Measurements from ENCODE around the gene ACAP1.

The ACAP1 gene

GRCh38 chr17:7295230-7296180 lies 40.8 kb upstream of the ACAP1 start:
- Histone ChIP-seq H3K9me3 (ENCODE audit: control insufficient read depth, low read length) (no peaks in the 10 kb centered on the region), H3K36me3 (ENCODE audit: control insufficient read depth, insufficient read depth, low read length) (no peaks in the 10 kb centered on the region), H3K4me3 (ENCODE audit: low read length) (no peak overlapping the region), H3K4me1 (ENCODE audit: control insufficient read depth, insufficient read depth, low read length) (peaks cover 19% of the 10 kb centered on the region), H3K9ac (ENCODE audit: low read length) (no peak overlapping the region), H3K27me3 (ENCODE audit: control insufficient read depth, insufficient read depth, low read length) (peaks cover 21% of the 10 kb centered on the region)

- no peaks in the 10 kb centered on the region for H3K9me3 ChIP-seq (ENCODE audit: control insufficient read depth, low read length)
- H3K36me3 ChIP-seq (ENCODE audit: control insufficient read depth, insufficient read depth, low read length) = no peaks in the 10 kb centered on the region
- peaks cover 19% of the 10 kb centered on the region for H3K4me1 ChIP-seq (ENCODE audit: control insufficient read depth, insufficient read depth, low read length)
- H3K4me3 ChIP-seq (ENCODE audit: low read length) = no peak overlapping the region
- H3K27me3 ChIP-seq (ENCODE audit: control insufficient read depth, insufficient read depth, low read length) = peaks cover 21% of the 10 kb centered on the region
- peak overlapping the region; percentile 14 for H3K9ac ChIP-seq (ENCODE audit: low read length)
Measured at GRCh38 chr17:7296189-7296861, 40.0 kb upstream of the ACAP1 start.

- H3K4me3 ChIP-seq (ENCODE audit: low read length) = no peak overlapping the region
- no peaks in the 10 kb centered on the region for H3K9me3 ChIP-seq (ENCODE audit: control insufficient read depth, low read length)
- peaks cover 2% of the 10 kb centered on the region for H3K27me3 ChIP-seq (ENCODE audit: control insufficient read depth, insufficient read depth, low read length)
- no peak overlapping the region for H3K9ac ChIP-seq (ENCODE audit: low read length)
- peaks cover 4% of the 10 kb centered on the region for H3K4me1 ChIP-seq (ENCODE audit: control insufficient read depth, insufficient read depth, low read length)
- no peaks in the 10 kb centered on the region for H3K36me3 ChIP-seq (ENCODE audit: control insufficient read depth, insufficient read depth, low read length)
Measured at GRCh38 chr17:7304179-7304578, 32.1 kb upstream of the ACAP1 start.

GRCh38 chr17:7306911-7307685 lies 29.2 kb upstream of the ACAP1 start, which contains the start of gene EIF5A:
EIF5A (plus strand) TSS chr17:7307628; CDS start chr17:7309636, 2,008 bp downstream.
- Histone ChIP-seq H3K4me3 (ENCODE audit: low read length) (peak within 1 kb of the TSS; percentile 91), H3K9ac (ENCODE audit: low read length) (peak within 1 kb of the TSS; percentile 86)

GRCh38 chr17:7307686-7308624 lies 28.4 kb upstream of the ACAP1 start:
- H3K4me1 ChIP-seq (ENCODE audit: control insufficient read depth, insufficient read depth, low read length) = peaks cover 20% of the 10 kb centered on the region
- H3K9me3 ChIP-seq (ENCODE audit: control insufficient read depth, low read length) = no peaks in the 10 kb centered on the region
- peak overlapping the region; percentile 86 for H3K9ac ChIP-seq (ENCODE audit: low read length)
- H3K27me3 ChIP-seq (ENCODE audit: control insufficient read depth, insufficient read depth, low read length) = no peaks in the 10 kb centered on the region
- peaks cover 13% of the 10 kb centered on the region for H3K36me3 ChIP-seq (ENCODE audit: control insufficient read depth, insufficient read depth, low read length)
- H3K4me3 ChIP-seq (ENCODE audit: low read length) = peak overlapping the region; percentile 91

More at GRCh38 chr17:7306911-7307685, 29.2 kb upstream of the ACAP1 start, which contains the start of gene EIF5A:
- no peaks in the 10 kb centered on the region for H3K9me3 ChIP-seq (ENCODE audit: control insufficient read depth, low read length)
- H3K27me3 ChIP-seq (ENCODE audit: control insufficient read depth, insufficient read depth, low read length) = no peaks in the 10 kb centered on the region
- peaks cover 16% of the 10 kb centered on the region for H3K4me1 ChIP-seq (ENCODE audit: control insufficient read depth, insufficient read depth, low read length)
- peaks cover 11% of the 10 kb centered on the region for H3K36me3 ChIP-seq (ENCODE audit: control insufficient read depth, insufficient read depth, low read length)

- Histone ChIP-seq H3K4me1 (ENCODE audit: control insufficient read depth, insufficient read depth, low read length) (peaks cover 29% of the 10 kb centered on the region), H3K27me3 (ENCODE audit: control insufficient read depth, insufficient read depth, low read length) (no peaks in the 10 kb centered on the region), H3K9me3 (ENCODE audit: control insufficient read depth, low read length) (no peaks in the 10 kb centered on the region), H3K36me3 (ENCODE audit: control insufficient read depth, insufficient read depth, low read length) (peaks cover 21% of the 10 kb centered on the region), H3K9ac (ENCODE audit: low read length) (peak overlapping the region; percentile 86), H3K4me3 (ENCODE audit: low read length) (peak overlapping the region; percentile 91)
Measured at GRCh38 chr17:7308625-7309433, 27.5 kb upstream of the ACAP1 start.

GRCh38 chr17:7309628-7310027 lies 26.7 kb upstream of the ACAP1 start:
- peak overlapping the region; percentile 91 for H3K4me3 ChIP-seq (ENCODE audit: low read length)
- H3K9ac ChIP-seq (ENCODE audit: low read length) = no peak overlapping the region
- H3K9me3 ChIP-seq (ENCODE audit: control insufficient read depth, low read length) = no peaks in the 10 kb centered on the region
- H3K36me3 ChIP-seq (ENCODE audit: control insufficient read depth, insufficient read depth, low read length) = peaks cover 21% of the 10 kb centered on the region
- peaks cover 37% of the 10 kb centered on the region for H3K4me1 ChIP-seq (ENCODE audit: control insufficient read depth, insufficient read depth, low read length)
- H3K27me3 ChIP-seq (ENCODE audit: control insufficient read depth, insufficient read depth, low read length) = no peaks in the 10 kb centered on the region

GRCh38 chr17:7311110-7311705 lies 25.1 kb upstream of the ACAP1 start:
- peaks cover 21% of the 10 kb centered on the region for H3K36me3 ChIP-seq (ENCODE audit: control insufficient read depth, insufficient read depth, low read length)
- no peaks in the 10 kb centered on the region for H3K9me3 ChIP-seq (ENCODE audit: control insufficient read depth, low read length)
- H3K4me3 ChIP-seq (ENCODE audit: low read length) = no peak overlapping the region
- H3K27me3 ChIP-seq (ENCODE audit: control insufficient read depth, insufficient read depth, low read length) = no peaks in the 10 kb centered on the region
- H3K9ac ChIP-seq (ENCODE audit: low read length) = no peak overlapping the region
- peaks cover 44% of the 10 kb centered on the region for H3K4me1 ChIP-seq (ENCODE audit: control insufficient read depth, insufficient read depth, low read length)

- Histone ChIP-seq H3K9me3 (ENCODE audit: control insufficient read depth, low read length) (no peaks in the 10 kb centered on the region), H3K4me3 (ENCODE audit: low read length) (no peak overlapping the region), H3K9ac (ENCODE audit: low read length) (no peak overlapping the region), H3K36me3 (ENCODE audit: control insufficient read depth, insufficient read depth, low read length) (peaks cover 21% of the 10 kb centered on the region), H3K27me3 (ENCODE audit: control insufficient read depth, insufficient read depth, low read length) (no peaks in the 10 kb centered on the region), H3K4me1 (ENCODE audit: control insufficient read depth, insufficient read depth, low read length) (peaks cover 44% of the 10 kb centered on the region)
Measured at GRCh38 chr17:7312432-7313087, 23.8 kb upstream of the ACAP1 start.
